Panc1 (cell line): ENCODE results near the gene RRAS. TPM values are rescaled to one million over a fixed set of nuclear protein-coding genes. Genes with fewer than 3 reads are reported as not detected.

Experiments
- ATAC-seq: fragments of 200-7000 bp; cut with Tn5 transposase; 2 replicates; pipeline ENCODE4 v1.9.1; 2020; ENCODE audit warnings: mild to moderate bottlenecking, moderate library complexity
- BruUV-seq: library from RNA; stranded (reverse); fragments of 400-500 nt; replicated peaks from 2 replicates; lab custom pipeline; 2021; lab: Mats Ljungman, UMichigan
- CTCF ChIA-PET: fragments of 300-600 bp; sonication (Branson Sonifier 250); formaldehyde crosslinking; loops from one replicate; lab custom pipeline; 2022; ENCODE audit warnings: antibody characterized with exemption; lab: Charles Lee
- POLR2A ChIA-PET: fragments of 300-600 bp; sonication (Branson Sonifier 250); formaldehyde crosslinking; loops from one replicate; lab custom pipeline; 2022; ENCODE audit warnings: antibody characterized with exemption; lab: Charles Lee
- DNase-seq: peaks from one replicate; pipeline ENCODE4 v3.0.0-alpha.2; 2010; ENCODE audit warnings: low read depth, low spot score
- H3K27ac ChIP-seq: 2 replicates; pipeline ENCODE4 v1.5.1; 2011; ENCODE audit warnings: mild to moderate bottlenecking, low read length, inconsistent platforms
- H3K27me3 ChIP-seq: fragments of 200-500 bp; sonication (Bioruptor generic); 2 replicates; pipeline ENCODE4 v1.6.0; 2014; ENCODE audit warnings: low read length, inconsistent platforms; ENCODE audit not compliant: control insufficient read depth, insufficient read depth
- H3K36me3 ChIP-seq: fragments of 200-500 bp; sonication (Bioruptor generic); 2 replicates; pipeline ENCODE4 v1.5.1; 2014; ENCODE audit warnings: inconsistent platforms, mild to moderate bottlenecking, low read length, moderate library complexity; ENCODE audit not compliant: control insufficient read depth, insufficient read depth
- H3K4me1 ChIP-seq: 2 replicates; pipeline ENCODE4 v1.5.1; 2011; ENCODE audit warnings: inconsistent platforms, mild to moderate bottlenecking, low read length, moderate library complexity; ENCODE audit not compliant: control insufficient read depth, insufficient read depth
- H3K4me3 ChIP-seq, 2 experiments: 2 replicates each; pipeline ENCODE4 v1.5.1; 2011 to 2012; ENCODE audit warnings: low read depth in 2 of 2, low read length in 2 of 2, mild to moderate bottlenecking in 2 of 2, inconsistent platforms in 1 of 2, moderate library complexity in 1 of 2
- H3K9me3 ChIP-seq: fragments of 200-500 bp; sonication (Bioruptor generic); 2 replicates; pipeline ENCODE4 v1.5.1; 2014; ENCODE audit warnings: low read depth, mild to moderate bottlenecking, inconsistent platforms, low read length, moderate library complexity; ENCODE audit not compliant: control insufficient read depth, insufficient read depth
- POLR2AphosphoS5 ChIP-seq: IDR thresholded peaks from 2 replicates; pipeline ENCODE4 v1.6.1; 2012; ENCODE audit warnings: mild to moderate bottlenecking, low read depth, low read length, moderate library complexity
- SIN3A ChIP-seq: IDR thresholded peaks from 2 replicates; pipeline ENCODE4 v1.6.1; 2012; ENCODE audit warnings: low read depth, mild to moderate bottlenecking, low read length, moderate library complexity, borderline replicate concordance; ENCODE audit not compliant: insufficient read depth
- TCF7L2 ChIP-seq: IDR thresholded peaks from 2 replicates; pipeline ENCODE4 v1.6.1; 2011; ENCODE audit warnings: mild to moderate bottlenecking, low read depth, low read length, inconsistent platforms
- in situ Hi-C: cut with HindIII; loops from 2 replicates; pipeline ENCODE4 v1.10.0; 2016; ENCODE audit warnings: low sequenced_read_pairs, low pct_unique_long_range_greater_than_20kb
- intact Hi-C: fragments of 100-400 bp; cut with micrococcal nuclease; formaldehyde crosslinking; loops from one replicate; pipeline ENCODE4 v1.10.0; 2022; ENCODE audit not compliant: unreplicated experiment
- total RNA-seq: library from RNA; stranded (reverse); gene quantifications from one replicate; pipeline ENCODE4 v1.2.1, GENCODE V29; 2021; ENCODE audit not compliant: unreplicated experiment
- TF ChIP-seq, protein P1 (sequence below), 2 experiments: IDR thresholded peaks; 2 replicates each; pipeline ENCODE4 v1.6.1; 2011 to 2012; ENCODE audit warnings: low read depth in 2 of 2, control low read depth in 1 of 2, low read length in 1 of 2, mild to moderate bottlenecking in 1 of 2, moderate library complexity in 1 of 2; ENCODE audit not compliant: insufficient read depth in 1 of 2
- TF ChIP-seq, protein P2 (sequence below): fragments of 450-650 bp; IDR thresholded peaks from 2 replicates; pipeline ENCODE4 v1.5.1; 2017; ENCODE audit warnings: mild to moderate bottlenecking

The RRAS gene
- total RNA-seq, 1 experiment from 2014 or later: 64.4 TPM

DNA sequence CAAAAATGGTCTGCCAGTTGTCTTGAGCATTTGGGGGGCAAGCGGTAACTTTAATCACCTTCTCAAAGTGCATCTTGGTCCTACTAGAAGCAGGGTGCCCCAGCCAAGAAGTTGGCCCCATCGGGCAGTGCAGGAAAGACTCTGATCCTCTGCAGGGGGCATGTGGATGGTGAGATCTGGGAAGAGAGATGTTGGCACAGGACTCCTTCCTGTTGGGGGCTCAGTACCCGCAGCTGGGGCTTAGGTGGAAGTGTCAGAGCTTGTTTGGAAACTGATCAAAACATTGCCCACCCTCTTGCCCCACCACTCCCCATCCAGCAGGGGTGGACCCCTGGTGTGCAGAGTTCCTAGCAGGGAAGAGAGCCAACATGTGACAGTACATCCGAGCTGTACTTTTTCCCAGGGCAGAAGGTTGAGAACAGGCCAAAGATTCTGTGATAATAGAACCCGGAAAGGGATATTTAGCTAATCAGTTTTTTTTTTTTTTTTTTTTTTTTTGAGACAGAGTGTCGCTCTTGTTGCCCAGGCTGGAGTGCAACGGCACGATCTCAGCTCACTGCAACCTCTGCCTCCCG, 8.8 kb downstream of the RRAS start:
- intact Hi-C loops (no loop called here), in situ Hi-C loops (no loop called here)
- DNase-seq (no peak), ATAC-seq (0 out of 2 replicates have a peak, but pooled peaks have one; percentile 30)
- TF ChIP-seq POLR2AphosphoS5 (peak; percentile 35; the same call in 1 of the 2 replicates), SIN3A (no peak)
- Histone ChIP-seq H3K4me3 (no peak overlapping the region), H3K27me3 (no peaks in the 10 kb centered on the region), H3K4me1 (no peaks in the 10 kb centered on the region), H3K9me3 (no peaks in the 10 kb centered on the region), H3K27ac (no peak overlapping the region), H3K36me3 (no peaks in the 10 kb centered on the region)
- ChIA-PET POLR2A (interaction anchor here (1.2 kb wide), 1 partner anchor 9 kb away, joined by 5 read pairs; the partner anchor contains the start of gene RRAS), CTCF (interaction anchor here (0.6 to 0.9 kb wide), 2 partner anchors 9 to 61 kb away, joined by 3 read pairs; no protein-coding TSS in a partner anchor)
- BruUV-seq: TSS peak; percentile 73

GRCh38 chr19:49629659-49630058, 10.3 kb downstream of the RRAS start:
- no peak overlapping the region for H3K27ac ChIP-seq
- no peaks in the 10 kb centered on the region for H3K9me3 ChIP-seq
- ATAC-seq (no peak), DNase-seq (no peak)
- CTCF ChIA-PET: no interaction called here
- H3K4me1 ChIP-seq: no peaks in the 10 kb centered on the region
- TF ChIP-seq, protein P1, sequence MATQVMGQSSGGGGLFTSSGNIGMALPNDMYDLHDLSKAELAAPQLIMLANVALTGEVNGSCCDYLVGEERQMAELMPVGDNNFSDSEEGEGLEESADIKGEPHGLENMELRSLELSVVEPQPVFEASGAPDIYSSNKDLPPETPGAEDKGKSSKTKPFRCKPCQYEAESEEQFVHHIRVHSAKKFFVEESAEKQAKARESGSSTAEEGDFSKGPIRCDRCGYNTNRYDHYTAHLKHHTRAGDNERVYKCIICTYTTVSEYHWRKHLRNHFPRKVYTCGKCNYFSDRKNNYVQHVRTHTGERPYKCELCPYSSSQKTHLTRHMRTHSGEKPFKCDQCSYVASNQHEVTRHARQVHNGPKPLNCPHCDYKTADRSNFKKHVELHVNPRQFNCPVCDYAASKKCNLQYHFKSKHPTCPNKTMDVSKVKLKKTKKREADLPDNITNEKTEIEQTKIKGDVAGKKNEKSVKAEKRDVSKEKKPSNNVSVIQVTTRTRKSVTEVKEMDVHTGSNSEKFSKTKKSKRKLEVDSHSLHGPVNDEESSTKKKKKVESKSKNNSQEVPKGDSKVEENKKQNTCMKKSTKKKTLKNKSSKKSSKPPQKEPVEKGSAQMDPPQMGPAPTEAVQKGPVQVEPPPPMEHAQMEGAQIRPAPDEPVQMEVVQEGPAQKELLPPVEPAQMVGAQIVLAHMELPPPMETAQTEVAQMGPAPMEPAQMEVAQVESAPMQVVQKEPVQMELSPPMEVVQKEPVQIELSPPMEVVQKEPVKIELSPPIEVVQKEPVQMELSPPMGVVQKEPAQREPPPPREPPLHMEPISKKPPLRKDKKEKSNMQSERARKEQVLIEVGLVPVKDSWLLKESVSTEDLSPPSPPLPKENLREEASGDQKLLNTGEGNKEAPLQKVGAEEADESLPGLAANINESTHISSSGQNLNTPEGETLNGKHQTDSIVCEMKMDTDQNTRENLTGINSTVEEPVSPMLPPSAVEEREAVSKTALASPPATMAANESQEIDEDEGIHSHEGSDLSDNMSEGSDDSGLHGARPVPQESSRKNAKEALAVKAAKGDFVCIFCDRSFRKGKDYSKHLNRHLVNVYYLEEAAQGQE (IDR thresholded peaks at IDR 0.05; ENCODE audit: insufficient read depth in 1 of 2, low read depth in 2 of 2, low read length in 1 of 2): no peak
- TF ChIP-seq, protein P2, sequence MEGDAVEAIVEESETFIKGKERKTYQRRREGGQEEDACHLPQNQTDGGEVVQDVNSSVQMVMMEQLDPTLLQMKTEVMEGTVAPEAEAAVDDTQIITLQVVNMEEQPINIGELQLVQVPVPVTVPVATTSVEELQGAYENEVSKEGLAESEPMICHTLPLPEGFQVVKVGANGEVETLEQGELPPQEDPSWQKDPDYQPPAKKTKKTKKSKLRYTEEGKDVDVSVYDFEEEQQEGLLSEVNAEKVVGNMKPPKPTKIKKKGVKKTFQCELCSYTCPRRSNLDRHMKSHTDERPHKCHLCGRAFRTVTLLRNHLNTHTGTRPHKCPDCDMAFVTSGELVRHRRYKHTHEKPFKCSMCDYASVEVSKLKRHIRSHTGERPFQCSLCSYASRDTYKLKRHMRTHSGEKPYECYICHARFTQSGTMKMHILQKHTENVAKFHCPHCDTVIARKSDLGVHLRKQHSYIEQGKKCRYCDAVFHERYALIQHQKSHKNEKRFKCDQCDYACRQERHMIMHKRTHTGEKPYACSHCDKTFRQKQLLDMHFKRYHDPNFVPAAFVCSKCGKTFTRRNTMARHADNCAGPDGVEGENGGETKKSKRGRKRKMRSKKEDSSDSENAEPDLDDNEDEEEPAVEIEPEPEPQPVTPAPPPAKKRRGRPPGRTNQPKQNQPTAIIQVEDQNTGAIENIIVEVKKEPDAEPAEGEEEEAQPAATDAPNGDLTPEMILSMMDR: no peak
- TF ChIP-seq SIN3A (no peak), TCF7L2 (no peak)
- no peaks in the 10 kb centered on the region for H3K27me3 ChIP-seq
- POLR2A ChIA-PET: interaction anchor here (0.9 kb wide), 1 partner anchor 12 kb away, joined by 3 read pairs; the partner anchor contains the start of gene SCAF1
- in situ Hi-C loops: no loop called here
- no peak overlapping the region for H3K4me3 ChIP-seq
- no peaks in the 10 kb centered on the region for H3K36me3 ChIP-seq
- intact Hi-C loops: no loop called here
- no TSS peak for BruUV-seq

DNA sequence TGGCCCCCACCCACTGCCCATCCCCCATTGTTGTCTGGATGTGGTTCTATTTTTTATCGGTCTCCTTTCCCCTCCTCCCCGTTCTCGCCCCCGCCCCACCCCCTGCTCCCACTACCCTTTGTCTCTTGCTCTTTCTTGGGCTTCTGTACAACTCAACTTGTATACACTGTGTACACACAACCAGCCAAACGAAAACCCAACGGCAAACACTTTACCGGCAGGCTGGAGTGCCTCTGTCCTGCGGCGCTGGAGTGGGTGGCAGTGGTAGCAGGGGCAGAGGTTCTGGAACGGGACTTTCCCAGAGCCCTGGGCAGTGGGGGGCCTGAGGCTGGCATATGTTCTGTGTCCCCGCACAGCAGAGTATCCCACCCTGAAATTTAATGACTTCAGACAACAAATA, 13.7 kb downstream of the RRAS start:
- POLR2A ChIA-PET: interaction anchor here (0.6 kb wide), 2 partner anchors 8 to 189 kb away, joined by 4 read pairs; no protein-coding TSS in a partner anchor
- ATAC-seq (no peak), DNase-seq (no peak)
- no peaks in the 10 kb centered on the region for H3K36me3 ChIP-seq
- no peaks in the 10 kb centered on the region for H3K4me1 ChIP-seq
- H3K4me3 ChIP-seq: no peak overlapping the region
- H3K9me3 ChIP-seq: no peaks in the 10 kb centered on the region
- TF ChIP-seq SIN3A: no peak
- TF ChIP-seq, protein P2: no peak
- in situ Hi-C loops: no loop called here
- CTCF ChIA-PET: no interaction called here
- BruUV-seq: no TSS peak
- no peak overlapping the region for H3K27ac ChIP-seq
- intact Hi-C loops: no loop called here
- no peaks in the 10 kb centered on the region for H3K27me3 ChIP-seq
